Measurements from ENCODE around the gene HSD11B1L. TPM values are rescaled to one million over a fixed set of nuclear protein-coding genes. Genes with fewer than 3 reads are reported as not detected.

The HSD11B1L gene
- total RNA-seq, 1 experiment from 2014 or later = 5.2 TPM

Other genes starting within 250 kb of the HSD11B1L start
- not detected in 2 replicates for gene ZNRF4, start 225.6 kb upstream of the HSD11B1L start, total RNA-seq (2014; rRNA removed; shearing (Covaris generic))
- gene TINCR, start 113.1 kb upstream of the HSD11B1L start, total RNA-seq (2014; rRNA removed; shearing (Covaris generic)) = not detected in 2 replicates
- gene SAFB2, start 58.3 kb upstream of the HSD11B1L start, total RNA-seq (2014; rRNA removed; shearing (Covaris generic)) = 24.1 and 25.8 TPM in 2 replicates
- gene SAFB, start 57.9 kb upstream of the HSD11B1L start, total RNA-seq (2014; rRNA removed; shearing (Covaris generic)) = 41.0 and 70.9 TPM in 2 replicates
- 48.9 and 58.3 TPM in 2 replicates for gene MICOS13, start 511 bp upstream of the HSD11B1L start, total RNA-seq (2014; rRNA removed; shearing (Covaris generic))
- gene RPL36, start 9.3 kb downstream of the HSD11B1L start, total RNA-seq (2014; rRNA removed; shearing (Covaris generic)) = 527 and 600 TPM in 2 replicates
- 95.6 and 116 TPM in 2 replicates for gene LONP1, start 39.1 kb downstream of the HSD11B1L start, total RNA-seq (2014; rRNA removed; shearing (Covaris generic))
- gene CATSPERD, start 39.6 kb downstream of the HSD11B1L start, total RNA-seq (2014; rRNA removed; shearing (Covaris generic)) = not detected in 2 replicates
- 0.76 and 2.0 TPM in 2 replicates for gene PRR22, start 103.7 kb downstream of the HSD11B1L start, total RNA-seq (2014; rRNA removed; shearing (Covaris generic))
- gene DUS3L, start 110.1 kb downstream of the HSD11B1L start, total RNA-seq (2014; rRNA removed; shearing (Covaris generic)) = 35.6 and 52.5 TPM in 2 replicates
- gene NRTN, start 124.0 kb downstream of the HSD11B1L start, total RNA-seq (2014; rRNA removed; shearing (Covaris generic)) = 17.6 and 32.9 TPM in 2 replicates
- not detected in 2 replicates for gene FUT6, start 158.7 kb downstream of the HSD11B1L start, total RNA-seq (2014; rRNA removed; shearing (Covaris generic))
- gene FUT3, start 170.4 kb downstream of the HSD11B1L start, total RNA-seq (2014; rRNA removed; shearing (Covaris generic)) = not detected in 2 replicates
- not detected in 2 replicates for gene FUT5, start 189.5 kb downstream of the HSD11B1L start, total RNA-seq (2014; rRNA removed; shearing (Covaris generic))
- gene NDUFA11, start 222.8 kb downstream of the HSD11B1L start, total RNA-seq (2014; rRNA removed; shearing (Covaris generic)) = 385 and 703 TPM in 2 replicates
- 1.9 and 3.2 TPM in 2 replicates for gene VMAC, start 223.8 kb downstream of the HSD11B1L start, total RNA-seq (2014; rRNA removed; shearing (Covaris generic))
- 0.78 and 1.4 TPM in 2 replicates for gene CAPS, start 233.2 kb downstream of the HSD11B1L start, total RNA-seq (2014; rRNA removed; shearing (Covaris generic))